Immature natural killer cell (primary cell): ENCODE measurements around the gene ATG7. TPM values are rescaled to one million over a fixed set of nuclear protein-coding genes. Genes with fewer than 3 reads are reported as not detected.
"Not testable (repeated sequence)": the region's sequence is repeated elsewhere in the genome, so short reads cannot be mapped to it uniquely, and the experiment has no call there.

Experiments
- DNase-seq, 3 donors: peaks; one replicate each; pipeline ENCODE4 v3.0.0; 2022; ENCODE audit warnings: mixed read lengths in 1 of 3
- H3K27ac Mint-ChIP-seq, 6 donors: one replicate each; pipeline ENCODE4 v1.8.0; 2020; ENCODE audit warnings: mixed read lengths in 6 of 6, mild to moderate bottlenecking in 5 of 6, inconsistent platforms in 4 of 6, moderate library complexity in 3 of 6
- H3K27me3 Mint-ChIP-seq, 3 donors: one replicate each; pipeline ENCODE4 v1.8.0; 2020 to 2021; ENCODE audit warnings: low read depth in 3 of 3, mild to moderate bottlenecking in 3 of 3, mixed read lengths in 3 of 3, moderate library complexity in 3 of 3, inconsistent platforms in 1 of 3
- H3K36me3 Mint-ChIP-seq, 3 donors: one replicate each; pipeline ENCODE4 v1.8.0; 2020; ENCODE audit warnings: mixed read lengths in 3 of 3, inconsistent platforms in 2 of 3, mild to moderate bottlenecking in 2 of 3
- H3K4me1 Mint-ChIP-seq, 2 donors: one replicate each; pipeline ENCODE4 v1.8.0; 2020; ENCODE audit warnings: inconsistent platforms in 2 of 2, mild to moderate bottlenecking in 2 of 2, mixed read lengths in 2 of 2, moderate library complexity in 1 of 2
- H3K4me3 Mint-ChIP-seq, 5 donors: one replicate each; pipeline ENCODE4 v1.8.0; 2020; ENCODE audit warnings: mild to moderate bottlenecking in 5 of 5, mixed read lengths in 5 of 5, inconsistent platforms in 3 of 5, moderate library complexity in 3 of 5
- H3K9me3 Mint-ChIP-seq, 6 donors: one replicate each; pipeline ENCODE4 v1.8.0; 2020; ENCODE audit warnings: mild to moderate bottlenecking in 6 of 6, mixed read lengths in 6 of 6, inconsistent platforms in 4 of 6, moderate library complexity in 3 of 6
- polyA plus RNA-seq, 3 donors: library from polyadenylated mRNA; unstranded; fragments of 300-500 nt; fragmentation: Illumina TruSeq; gene quantifications; one replicate each; pipeline ENCODE4 v1.2.3, GENCODE V29; 2021

ATG7 gene
- polyA plus RNA-seq, 3 donors from 2014 or later = 12.9 to 22.1 (median 14.0) TPM

DNA sequence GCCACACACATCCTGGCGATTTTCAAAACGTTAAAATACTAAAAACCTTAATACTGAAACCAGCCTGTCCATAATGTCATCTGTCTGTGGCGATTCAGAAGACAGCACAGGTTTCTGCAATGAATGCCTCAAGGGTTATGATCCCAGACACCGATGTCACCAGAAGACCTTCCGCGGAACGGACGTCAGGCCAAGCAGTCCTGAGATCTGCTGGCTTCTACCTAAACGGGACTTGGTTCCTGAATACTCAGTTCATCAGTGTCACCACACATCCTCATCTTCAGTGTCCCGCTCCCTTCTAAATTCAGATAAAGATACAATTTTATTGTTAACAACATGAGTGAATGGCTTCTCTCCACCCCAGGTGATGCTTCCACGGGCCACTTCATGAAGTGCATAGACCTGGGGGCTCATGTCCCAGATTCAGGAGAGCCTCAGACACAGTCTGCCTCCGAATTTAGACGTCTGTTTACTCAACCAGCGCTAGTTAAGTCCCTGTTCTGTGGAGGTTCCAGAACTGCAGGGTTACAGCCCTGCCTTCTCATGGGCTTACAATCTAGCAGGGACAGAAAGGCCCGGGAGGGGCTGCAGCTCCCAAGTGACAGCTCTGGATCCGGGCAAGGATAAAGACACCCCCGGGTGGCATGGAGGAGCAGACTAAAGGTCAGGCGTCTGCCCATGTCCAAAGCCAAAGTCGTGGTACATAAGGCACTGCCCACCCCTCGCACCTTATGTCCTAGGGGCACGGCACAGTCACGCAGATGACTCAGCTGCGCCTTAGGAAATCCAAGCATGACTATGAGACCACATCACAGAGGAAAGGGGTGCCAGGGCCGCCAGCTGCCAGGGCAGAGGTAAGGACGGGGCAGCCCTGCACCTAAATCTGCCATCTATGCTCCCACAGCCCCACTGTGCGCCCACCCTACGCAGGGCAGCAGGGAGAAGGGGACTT is 295.6 kb downstream of the ATG7 start:
- Mint-ChIP-seq H3K4me1 (peaks cover 29 to 45% of the 10 kb centered on the region in 2 donors), H3K9me3 (no peaks in the 10 kb centered on the region), H3K4me3 (no peak overlapping the region), H3K36me3 (peaks cover 0 to 4% (median 4%) of the 10 kb centered on the region in 3 donors), H3K27ac (peak overlapping the region in 2 of 6 donors; percentile 40 to 45), H3K27me3 (peaks cover 4 to 7% (median 6%) of the 10 kb centered on the region in 3 donors)
- no peak for DNase-seq

GRCh38 chr3:11568503-11569155 is 296.4 kb downstream of the ATG7 start:
- Mint-ChIP-seq H3K27ac (peak overlapping the region in 2 of 6 donors; percentile 40 to 45), H3K4me3 (no peak overlapping the region), H3K27me3 (peaks cover 6 to 7% (median 6%) of the 10 kb centered on the region in 3 donors), H3K36me3 (peaks cover 0 to 4% (median under 1%) of the 10 kb centered on the region in 3 donors), H3K9me3 (no peaks in the 10 kb centered on the region), H3K4me1 (peaks cover 34 to 49% of the 10 kb centered on the region in 2 donors)
- DNase-seq = no peak

- H3K4me1 Mint-ChIP-seq = peaks cover 37 to 55% of the 10 kb centered on the region in 2 donors
These were observed 297.1 kb downstream of the ATG7 start for GRCh38 chr3:11569156-11569741.

DNA sequence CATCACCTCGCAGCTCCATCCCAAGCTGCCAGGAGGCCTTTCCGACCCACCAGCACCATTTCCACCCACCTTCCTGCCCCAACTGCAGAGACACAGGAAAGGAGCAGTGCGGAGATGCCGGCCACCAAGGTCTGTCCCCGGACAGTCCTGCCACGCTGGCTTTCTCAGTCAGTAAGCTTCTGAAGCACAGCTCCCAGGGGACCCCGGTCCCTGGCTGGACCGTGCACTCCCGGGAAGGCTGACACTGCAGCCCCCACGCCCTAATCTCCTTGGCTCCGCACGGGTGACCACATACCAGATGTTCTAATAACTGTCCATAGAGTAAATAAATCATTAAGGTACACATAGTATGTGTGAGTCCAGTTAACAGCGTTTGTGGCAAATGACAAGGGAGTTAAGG is 298.1 kb downstream of the ATG7 start:
- Mint-ChIP-seq H3K27ac (peak overlapping the region in 5 of 6 donors; percentile 21 to 74 (median 51)), H3K9me3 (no peaks in the 10 kb centered on the region), H3K4me1 (peaks cover 42 to 64% of the 10 kb centered on the region in 2 donors), H3K27me3 (peaks cover 6% of the 10 kb centered on the region in 3 donors), H3K36me3 (peaks cover 0 to 8% (median 0%) of the 10 kb centered on the region in 3 donors), H3K4me3 (no peak overlapping the region)
- no peak for DNase-seq

More at GRCh38 chr3:11569156-11569741, 297.1 kb downstream of the ATG7 start:
- no peak for DNase-seq
- Mint-ChIP-seq H3K4me3 (no peak overlapping the region), H3K9me3 (no peaks in the 10 kb centered on the region), H3K27me3 (peaks cover 6% of the 10 kb centered on the region in 3 donors), H3K36me3 (peaks cover 0 to 4% (median 0%) of the 10 kb centered on the region in 3 donors), H3K27ac (no peak overlapping the region)

DNA sequence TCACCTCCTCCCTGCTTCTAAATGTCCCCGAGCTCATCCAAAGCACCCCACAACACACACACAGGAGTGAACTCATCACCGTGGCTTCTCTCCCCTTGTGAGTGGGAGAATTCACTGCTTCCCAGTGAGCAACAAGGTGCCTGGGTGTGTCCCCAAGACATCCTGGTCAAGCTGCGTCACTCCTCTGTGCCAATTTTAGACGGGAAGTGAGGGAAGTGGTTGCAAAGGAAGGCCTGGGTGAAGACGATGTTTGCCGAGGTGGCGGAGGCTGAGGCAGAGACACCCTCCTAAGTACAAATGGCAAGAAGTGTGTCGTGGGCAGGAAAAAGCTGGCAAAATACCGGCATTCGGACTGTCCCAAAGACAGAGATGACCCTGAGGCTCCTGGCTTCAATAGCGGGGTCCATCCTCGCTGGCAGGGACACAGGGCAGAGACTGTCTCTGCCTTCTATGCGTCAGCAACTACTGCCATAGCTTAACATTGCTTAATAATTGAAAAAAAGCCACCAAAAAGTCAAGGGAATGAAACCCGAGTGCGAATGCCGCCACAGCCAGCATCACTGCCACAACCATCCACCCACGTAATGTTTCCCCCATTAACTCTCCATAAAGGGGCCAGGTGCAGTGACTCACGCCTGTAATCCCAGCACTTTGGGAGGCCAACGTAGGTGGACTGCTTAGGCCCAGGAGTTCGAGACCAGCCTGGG is 298.7 kb downstream of the ATG7 start:
- peaks cover 42 to 62% of the 10 kb centered on the region in 2 donors for H3K4me1 Mint-ChIP-seq
- peak overlapping the region in 1 of 5 donors; percentile 23 for H3K4me3 Mint-ChIP-seq
- DNase-seq = no peak
- no peaks in the 10 kb centered on the region for H3K9me3 Mint-ChIP-seq
- peak overlapping the region; percentile 21 to 84 (median 54) for H3K27ac Mint-ChIP-seq
- peaks cover 6% of the 10 kb centered on the region in 3 donors for H3K27me3 Mint-ChIP-seq
- peaks cover 0 to 5% (median 0%) of the 10 kb centered on the region in 3 donors for H3K36me3 Mint-ChIP-seq

- not testable (repeated sequence) for DNase-seq, H3K27me3 Mint-ChIP-seq, H3K36me3 Mint-ChIP-seq, H3K9me3 Mint-ChIP-seq
- Mint-ChIP-seq H3K4me3 (peak overlapping the region in 1 of 5 donors; percentile 18), H3K4me1 (peaks cover 46 to 48% of the 10 kb centered on the region in 2 donors), H3K27ac (peak overlapping the region in 1 of 6 donors; percentile 87)
These were observed 300.5 kb downstream of the ATG7 start for GRCh38 chr3:11572660-11573059.

DNA sequence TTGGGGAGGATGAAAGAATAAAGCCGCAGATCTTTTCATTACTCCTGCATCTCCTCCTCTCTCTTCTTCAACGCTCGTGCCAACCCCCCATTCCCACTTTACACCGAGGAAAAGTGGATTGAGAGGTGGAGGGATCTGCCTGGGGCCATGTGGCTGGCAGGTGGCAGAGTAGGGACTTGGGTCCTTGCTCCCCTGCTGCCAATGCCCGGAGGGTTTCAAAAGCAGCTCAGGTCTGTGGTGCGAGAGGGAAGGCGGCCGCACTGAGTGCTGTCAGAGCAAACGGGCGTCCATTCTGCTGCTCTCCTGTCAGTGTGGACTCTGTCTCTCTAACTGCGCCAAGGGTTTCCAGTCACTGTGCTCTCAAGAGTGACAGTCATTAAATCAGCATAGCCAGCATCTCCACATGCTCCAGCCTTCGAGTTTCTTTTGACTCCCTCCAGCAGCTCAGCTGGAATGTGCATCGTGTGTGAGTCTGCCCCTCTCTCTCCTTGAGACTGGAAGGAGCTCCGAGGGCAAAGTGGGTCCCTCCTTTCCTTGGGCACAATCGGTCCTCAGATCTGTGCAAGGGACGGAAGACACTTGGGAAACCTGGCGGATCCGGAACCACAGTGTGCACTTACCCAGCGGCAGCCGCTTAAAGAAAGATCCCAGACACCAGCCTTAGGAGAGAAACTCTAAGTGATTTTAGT is 302.9 kb downstream of the ATG7 start:
- peaks cover 56 to 63% of the 10 kb centered on the region in 2 donors for H3K4me1 Mint-ChIP-seq
- peaks cover 0 to 4% (median 4%) of the 10 kb centered on the region in 3 donors for H3K36me3 Mint-ChIP-seq
- H3K9me3 Mint-ChIP-seq = no peaks in the 10 kb centered on the region
- no peak overlapping the region for H3K4me3 Mint-ChIP-seq
- no peak for DNase-seq
- H3K27me3 Mint-ChIP-seq = peaks cover 0 to 8% (median 6%) of the 10 kb centered on the region in 3 donors
- peak overlapping the region in 3 of 6 donors; percentile 16 to 45 (median 20) for H3K27ac Mint-ChIP-seq

GRCh38 chr3:11575677-11576076 is 303.5 kb downstream of the ATG7 start:
- no peak for DNase-seq
- peaks cover 0 to 4% (median 4%) of the 10 kb centered on the region in 3 donors for H3K36me3 Mint-ChIP-seq
- peaks cover 56 to 63% of the 10 kb centered on the region in 2 donors for H3K4me1 Mint-ChIP-seq
- peak overlapping the region in 2 of 6 donors; percentile 31 to 71 for H3K27ac Mint-ChIP-seq
- H3K4me3 Mint-ChIP-seq = no peak overlapping the region
- H3K27me3 Mint-ChIP-seq = peaks cover 0 to 7% (median 6%) of the 10 kb centered on the region in 3 donors
- no peaks in the 10 kb centered on the region for H3K9me3 Mint-ChIP-seq

GRCh38 chr3:11576453-11576852 is 304.3 kb downstream of the ATG7 start:
- peak overlapping the region in 1 of 6 donors; percentile 71 for H3K27ac Mint-ChIP-seq
- H3K36me3 Mint-ChIP-seq = peaks cover 0 to 4% (median 4%) of the 10 kb centered on the region in 3 donors
- DNase-seq = no peak
- H3K27me3 Mint-ChIP-seq = peaks cover 0 to 6% (median 4%) of the 10 kb centered on the region in 3 donors
- peaks cover 52 to 62% of the 10 kb centered on the region in 2 donors for H3K4me1 Mint-ChIP-seq
- H3K9me3 Mint-ChIP-seq = no peaks in the 10 kb centered on the region
- no peak overlapping the region for H3K4me3 Mint-ChIP-seq

- Mint-ChIP-seq H3K27me3 (peaks cover 0 to 2% (median 0%) of the 10 kb centered on the region in 3 donors), H3K4me3 (no peak overlapping the region), H3K27ac (no peak overlapping the region), H3K9me3 (no peaks in the 10 kb centered on the region), H3K4me1 (peaks cover 58 to 65% of the 10 kb centered on the region in 2 donors), H3K36me3 (peaks cover 0 to 4% (median 4%) of the 10 kb centered on the region in 3 donors)
- no peak for DNase-seq
These were observed 306.0 kb downstream of the ATG7 start for GRCh38 chr3:11578169-11578568.

- Mint-ChIP-seq H3K4me3 (no peak overlapping the region), H3K36me3 (peaks cover 0 to 4% (median 0%) of the 10 kb centered on the region in 3 donors), H3K27me3 (peaks cover 0 to 2% (median 0%) of the 10 kb centered on the region in 3 donors), H3K4me1 (peaks cover 66 to 72% of the 10 kb centered on the region in 2 donors), H3K27ac (no peak overlapping the region), H3K9me3 (no peaks in the 10 kb centered on the region)
- DNase-seq = no peak
These were observed 308.4 kb downstream of the ATG7 start for GRCh38 chr3:11580645-11581044.
